GM12878 (cell line): ENCODE results near the gene PFN3. TPM values are rescaled to one million over a fixed set of nuclear protein-coding genes. Genes with fewer than 3 reads are reported as not detected.

ENCODE experiments used
- ATAC-seq: fragments of 200-7000 bp; cut with Tn5 transposase; 3 replicates; pipeline ENCODE4 v1.9.1; 2020; ENCODE audit warnings: mild to moderate bottlenecking, moderate library complexity
- BruUV-seq: library from RNA; stranded (reverse); fragments of 400-500 nt; replicated peaks from 2 replicates; lab custom pipeline; 2021; lab: Mats Ljungman, UMichigan
- CTCF ChIA-PET: fragments of 300-600 bp; sonication (Branson Sonifier 250); formaldehyde crosslinking; extraction: SDS; loops from one replicate; lab custom pipeline; 2021; ENCODE audit warnings: inconsistent platforms; lab: Yijun Ruan, JAX
- POLR2A ChIA-PET: fragments of 350-600 bp; formaldehyde crosslinking; extraction: SDS; loops from one replicate; lab custom pipeline; 2021; ENCODE audit warnings: inconsistent platforms; lab: Charles Lee
- RAD21 ChIA-PET: fragments of 300-600 bp; sonication (Branson Sonifier 250); formaldehyde crosslinking; loops from one replicate; lab custom pipeline; 2023; ENCODE audit warnings: antibody characterized with exemption; ENCODE audit not compliant: unreplicated experiment; lab: Charles Lee
- SMC1A ChIA-PET: fragments of 300-600 bp; sonication (Branson Sonifier 250); formaldehyde crosslinking; loops from one replicate; lab custom pipeline; 2023; ENCODE audit not compliant: unreplicated experiment, uncharacterized antibody; lab: Charles Lee
- DNase-seq: peaks from one replicate; pipeline ENCODE4 v3.0.0-alpha.2; 2011; ENCODE audit warnings: low read depth, low spot score
- FAIRE-seq: peaks from 3 replicates; lab custom pipeline; 2011; peaks lifted over from hg19 to GRCh38; lab: Jason Lieb, UNC
- H2AFZ ChIP-seq: 2 replicates; pipeline ENCODE4 v1.6.0; 2011; ENCODE audit warnings: low read depth, low read length, control low read depth; ENCODE audit not compliant: control insufficient read depth
- H3K27ac ChIP-seq: 2 replicates; pipeline ENCODE4 v1.5.1; 2011; ENCODE audit warnings: control low read depth; ENCODE audit not compliant: control insufficient read depth, insufficient read depth
- H3K27me3 ChIP-seq, 2 experiments: replicated peaks in 1 of 2; 2 replicates each; pipeline versions ENCODE4 v1.6.0 to v1.6.1; 2011; ENCODE audit warnings: low read length in 1 of 2; ENCODE audit not compliant: control insufficient read depth in 2 of 2, insufficient read depth in 2 of 2
- H3K36me3 ChIP-seq, 2 experiments: 2 replicates each; pipeline ENCODE4 v1.5.1; 2011; ENCODE audit warnings: low read length in 1 of 2; ENCODE audit not compliant: control insufficient read depth in 2 of 2, insufficient read depth in 2 of 2
- H3K4me1 ChIP-seq: 2 replicates; pipeline ENCODE4 v1.6.1; 2011; ENCODE audit warnings: mild to moderate bottlenecking, low read length, moderate library complexity, mixed read lengths; ENCODE audit not compliant: control insufficient read depth, insufficient read depth
- H3K4me2 ChIP-seq: 2 replicates; pipeline ENCODE4 v1.6.0; 2011; ENCODE audit warnings: control low read depth; ENCODE audit not compliant: control insufficient read depth, insufficient read depth
- H3K4me3 ChIP-seq: fragments of 200-600 bp; sonication (generic); 2 replicates; pipeline ENCODE4 v1.5.1; 2016
- H3K79me2 ChIP-seq: 2 replicates; pipeline ENCODE4 v1.6.0; 2011; ENCODE audit warnings: low read length; ENCODE audit not compliant: control insufficient read depth, insufficient read depth
- H3K9ac ChIP-seq: 2 replicates; pipeline ENCODE4 v1.8.0; 2011; ENCODE audit warnings: low read length, control low read depth, mixed read lengths; ENCODE audit not compliant: control insufficient read depth, insufficient read depth
- H3K9me3 ChIP-seq: replicated peaks from 3 replicates; pipeline ENCODE4 v1.5.1; 2011; ENCODE audit warnings: mild to moderate bottlenecking, low read length; ENCODE audit not compliant: control insufficient read depth, insufficient read depth
- H4K20me1 ChIP-seq: 2 replicates; pipeline ENCODE4 v1.6.0; 2011; ENCODE audit not compliant: control insufficient read depth, insufficient read depth
- FOXM1 ChIP-seq: IDR thresholded peaks from 2 replicates; pipeline ENCODE4 v1.6.1; 2012; ENCODE audit warnings: low read depth, mild to moderate bottlenecking, inconsistent platforms, low read length, moderate library complexity
- RBBP5 ChIP-seq: fragments of 200-600 bp; sonication (generic); conservative IDR thresholded peaks from 2 replicates; pipeline ENCODE4 v1.6.1; 2016
- RUNX3 ChIP-seq: IDR thresholded peaks from 2 replicates; pipeline ENCODE4 v1.6.1; 2012; ENCODE audit warnings: low read length, inconsistent platforms
- WGBS: methylation state at CpG from one replicate; pipeline ENCODE4 v1.1.6; 2016; ENCODE audit warnings: low lambda C conversion rate; ENCODE audit not compliant: insufficient replicate concordance, insufficient coverage; ENCODE audit errors: missing lambda C conversion rate; 5-methylcytosine and 5-hydroxymethylcytosine counted together
- in situ Hi-C: fragments of 300-500 bp; cut with MboI; formaldehyde crosslinking; loops from 9 replicates; pipeline ENCODE4 v1.14.3; 2018; ENCODE audit warnings: mixed read lengths
- intact Hi-C: fragments of 100-400 bp; cut with micrococcal nuclease; formaldehyde crosslinking; loops from one replicate; pipeline ENCODE4 v1.14.2; 2022; ENCODE audit not compliant: unreplicated experiment
- polyA plus RNA-seq, 11 experiments: library from polyadenylated mRNA; depleted of rRNA in 4 of 11; unstranded in 6 of 11; stranded (reverse) in 5 of 11; fragments of >200 nt; fragmentation: Nextera tagmentation in 4 of 11; fragmentation: Illumina TruSeq in 1 of 11; extraction: Ambion mirVana in 4 of 11; extraction: Trizol in 1 of 11; gene quantifications; 1 replicate in 1 of 11; 2 replicates in 10 of 11; pipeline versions ENCODE4 v1.2.1 to v1.2.3, GENCODE V29; 2011 to 2016; ENCODE audit warnings: inconsistent platforms in 2 of 11, missing spikeins in 2 of 11, low read depth in 1 of 11
- total RNA-seq, 4 experiments: library from RNA; depleted of rRNA in 3 of 4; stranded (reverse); fragments of >200 nt in 3 of 4; fragmentation: Illumina TruSeq in 1 of 4; extraction: Trizol in 1 of 4; gene quantifications; 2 replicates each; pipeline versions ENCODE4 v1.2.1 to v1.2.3, GENCODE V29; 2013 to 2021
- TF ChIP-seq, protein P1 (sequence below): fragments of 450-650 bp; formaldehyde crosslinking; IDR thresholded peaks from 2 replicates; pipeline ENCODE4 v1.4.0; 2020; ENCODE audit warnings: mild to moderate bottlenecking, moderate library complexity
- TF ChIP-seq, protein P2 (sequence below): fragments of 450-650 bp; IDR thresholded peaks from 2 replicates; pipeline ENCODE4 v1.6.1; 2017; ENCODE audit warnings: antibody characterized with exemption, mild to moderate bottlenecking, moderate library complexity
- TF ChIP-seq, protein P3 (sequence below), 3 experiments: IDR thresholded peaks in 2 of 3; conservative IDR thresholded peaks in 1 of 3; 2 replicates each; pipeline ENCODE4 v1.5.1; 2011; ENCODE audit warnings: low read depth in 3 of 3, low read length in 3 of 3, mild to moderate bottlenecking in 3 of 3, control low read depth in 2 of 3, moderate library complexity in 2 of 3, inconsistent platforms in 1 of 3, mixed read lengths in 1 of 3; ENCODE audit not compliant: control insufficient read depth in 2 of 3, insufficient read depth in 1 of 3; ENCODE audit errors: extremely low read depth in 1 of 3
- TF ChIP-seq, protein P4 (sequence below): fragments of 450-650 bp; IDR thresholded peaks from 2 replicates; pipeline ENCODE4 v1.6.1; 2018; ENCODE audit warnings: borderline replicate concordance, mild to moderate bottlenecking; ENCODE audit not compliant: partially characterized antibody

Gene PFN3
- total and polyA plus RNA-seq, 10 of the 15 experiments (the other 5 are each of a cell fraction or from before 2014, with no cell fraction given), result not detected

DNA sequence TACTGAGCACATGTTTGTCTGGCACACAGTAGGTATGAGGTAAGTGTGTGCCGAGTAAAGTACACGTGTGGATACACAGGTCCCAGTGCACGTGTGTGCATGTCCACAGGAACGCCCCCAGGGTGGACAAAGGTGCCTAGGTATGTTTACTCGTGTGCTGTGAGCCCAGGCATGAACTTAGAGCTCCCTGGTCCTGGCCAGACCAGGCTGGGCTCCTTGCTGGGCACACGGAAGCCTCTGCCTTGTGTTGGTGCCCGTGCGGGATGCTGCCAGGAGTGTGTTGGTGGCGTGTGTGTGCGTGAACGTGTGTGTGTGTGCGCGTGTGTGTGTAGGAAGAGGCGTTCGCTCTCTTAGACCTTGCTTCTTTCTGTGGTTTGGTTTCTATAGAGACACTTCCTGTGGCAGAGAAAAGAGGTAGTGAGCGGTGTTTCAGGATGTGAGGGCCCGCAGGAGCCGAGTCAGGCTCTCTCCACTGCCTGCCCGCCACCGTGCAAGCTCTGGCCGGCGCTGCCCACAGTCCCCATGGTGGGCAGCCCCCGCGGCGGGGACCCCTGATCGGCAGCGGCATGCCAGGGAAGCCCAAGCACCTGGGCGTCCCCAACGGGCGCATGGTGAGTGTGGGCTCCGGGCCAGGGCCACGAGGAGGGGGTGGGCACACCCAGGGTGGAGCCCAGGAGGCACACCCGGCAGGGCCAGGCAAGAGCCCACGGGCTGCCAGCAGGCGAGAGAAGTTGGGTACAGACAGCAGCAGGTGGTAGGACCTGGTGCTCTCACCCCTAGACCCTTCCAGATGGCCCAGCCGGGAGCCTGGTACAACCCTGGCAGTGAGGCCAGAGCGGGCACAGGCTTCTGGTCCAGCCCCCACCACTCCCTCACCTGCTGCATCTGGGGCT lies 42.8 kb downstream of the PFN3 start, which contains the start of gene RGS14:
TSS of gene RGS14 (plus strand) at position 466 of the 893 bp plus-strand sequence. CDS start at position 567, 101 bp downstream.
- Histone ChIP-seq H2AFZ (peak within 1 kb of the TSS; percentile 89), H3K9me3 (peaks cover 3% of the 10 kb centered on the region; the same call in 1 of the 3 replicates), H3K27ac (peak within 1 kb of the TSS; percentile 91), H4K20me1 (no peaks in the 10 kb centered on the region), H3K36me3 (no peaks in the 10 kb centered on the region; a peak in 1 of 4 replicates), H3K27me3 (no peaks in the 10 kb centered on the region), H3K4me3 (peak within 1 kb of the TSS; percentile 99), H3K4me1 (peaks cover 48% of the 10 kb centered on the region), H3K79me2 (peaks cover 48% of the 10 kb centered on the region), H3K9ac (peak within 1 kb of the TSS; percentile 81), H3K4me2 (peak within 1 kb of the TSS; percentile 99)
- ChIA-PET RAD21 (interaction anchor here (1.0 to 2.0 kb wide), 5 partner anchors 9 to 98 kb away, joined by 3 to 12 read pairs (median 4); no protein-coding TSS in a partner anchor), POLR2A (interaction anchor here (0.9 to 2.1 kb wide), 9 partner anchors 9 to 151 kb away, joined by 3 to 14 read pairs (median 5); partner anchors contain the start of gene MXD3), SMC1A (interaction anchor here (1.1 to 3.9 kb wide), 8 partner anchors 8 to 222 kb away, joined by 3 to 19 read pairs (median 4); no protein-coding TSS in a partner anchor), CTCF (interaction anchor here (0.9 to 4.4 kb wide), 9 partner anchors 9 to 151 kb away, joined by 3 to 33 read pairs (median 3); no protein-coding TSS in a partner anchor)
- in situ Hi-C loops (no loop called here), intact Hi-C loops (no loop called here)
- FAIRE-seq, result peak; percentile 99
- peak; percentile 77 for DNase-seq
- peak; percentile 91 for ATAC-seq
- WGBS, result under 1% methylated on average over 35 of the region's 37 CpGs
- no TSS peak for BruUV-seq
- TF ChIP-seq FOXM1 (no peak), RUNX3 (no peak), RBBP5 (no peak)
- TF ChIP-seq, protein P1, sequence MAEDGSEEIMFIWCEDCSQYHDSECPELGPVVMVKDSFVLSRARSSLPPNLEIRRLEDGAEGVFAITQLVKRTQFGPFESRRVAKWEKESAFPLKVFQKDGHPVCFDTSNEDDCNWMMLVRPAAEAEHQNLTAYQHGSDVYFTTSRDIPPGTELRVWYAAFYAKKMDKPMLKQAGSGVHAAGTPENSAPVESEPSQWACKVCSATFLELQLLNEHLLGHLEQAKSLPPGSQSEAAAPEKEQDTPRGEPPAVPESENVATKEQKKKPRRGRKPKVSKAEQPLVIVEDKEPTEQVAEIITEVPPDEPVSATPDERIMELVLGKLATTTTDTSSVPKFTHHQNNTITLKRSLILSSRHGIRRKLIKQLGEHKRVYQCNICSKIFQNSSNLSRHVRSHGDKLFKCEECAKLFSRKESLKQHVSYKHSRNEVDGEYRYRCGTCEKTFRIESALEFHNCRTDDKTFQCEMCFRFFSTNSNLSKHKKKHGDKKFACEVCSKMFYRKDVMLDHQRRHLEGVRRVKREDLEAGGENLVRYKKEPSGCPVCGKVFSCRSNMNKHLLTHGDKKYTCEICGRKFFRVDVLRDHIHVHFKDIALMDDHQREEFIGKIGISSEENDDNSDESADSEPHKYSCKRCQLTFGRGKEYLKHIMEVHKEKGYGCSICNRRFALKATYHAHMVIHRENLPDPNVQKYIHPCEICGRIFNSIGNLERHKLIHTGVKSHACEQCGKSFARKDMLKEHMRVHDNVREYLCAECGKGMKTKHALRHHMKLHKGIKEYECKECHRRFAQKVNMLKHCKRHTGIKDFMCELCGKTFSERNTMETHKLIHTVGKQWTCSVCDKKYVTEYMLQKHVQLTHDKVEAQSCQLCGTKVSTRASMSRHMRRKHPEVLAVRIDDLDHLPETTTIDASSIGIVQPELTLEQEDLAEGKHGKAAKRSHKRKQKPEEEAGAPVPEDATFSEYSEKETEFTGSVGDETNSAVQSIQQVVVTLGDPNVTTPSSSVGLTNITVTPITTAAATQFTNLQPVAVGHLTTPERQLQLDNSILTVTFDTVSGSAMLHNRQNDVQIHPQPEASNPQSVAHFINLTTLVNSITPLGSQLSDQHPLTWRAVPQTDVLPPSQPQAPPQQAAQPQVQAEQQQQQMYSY, result no peak
- TF ChIP-seq, protein P2, sequence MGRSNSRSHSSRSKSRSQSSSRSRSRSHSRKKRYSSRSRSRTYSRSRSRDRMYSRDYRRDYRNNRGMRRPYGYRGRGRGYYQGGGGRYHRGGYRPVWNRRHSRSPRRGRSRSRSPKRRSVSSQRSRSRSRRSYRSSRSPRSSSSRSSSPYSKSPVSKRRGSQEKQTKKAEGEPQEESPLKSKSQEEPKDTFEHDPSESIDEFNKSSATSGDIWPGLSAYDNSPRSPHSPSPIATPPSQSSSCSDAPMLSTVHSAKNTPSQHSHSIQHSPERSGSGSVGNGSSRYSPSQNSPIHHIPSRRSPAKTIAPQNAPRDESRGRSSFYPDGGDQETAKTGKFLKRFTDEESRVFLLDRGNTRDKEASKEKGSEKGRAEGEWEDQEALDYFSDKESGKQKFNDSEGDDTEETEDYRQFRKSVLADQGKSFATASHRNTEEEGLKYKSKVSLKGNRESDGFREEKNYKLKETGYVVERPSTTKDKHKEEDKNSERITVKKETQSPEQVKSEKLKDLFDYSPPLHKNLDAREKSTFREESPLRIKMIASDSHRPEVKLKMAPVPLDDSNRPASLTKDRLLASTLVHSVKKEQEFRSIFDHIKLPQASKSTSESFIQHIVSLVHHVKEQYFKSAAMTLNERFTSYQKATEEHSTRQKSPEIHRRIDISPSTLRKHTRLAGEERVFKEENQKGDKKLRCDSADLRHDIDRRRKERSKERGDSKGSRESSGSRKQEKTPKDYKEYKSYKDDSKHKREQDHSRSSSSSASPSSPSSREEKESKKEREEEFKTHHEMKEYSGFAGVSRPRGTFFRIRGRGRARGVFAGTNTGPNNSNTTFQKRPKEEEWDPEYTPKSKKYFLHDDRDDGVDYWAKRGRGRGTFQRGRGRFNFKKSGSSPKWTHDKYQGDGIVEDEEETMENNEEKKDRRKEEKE, result no peak
- TF ChIP-seq, protein P3, sequence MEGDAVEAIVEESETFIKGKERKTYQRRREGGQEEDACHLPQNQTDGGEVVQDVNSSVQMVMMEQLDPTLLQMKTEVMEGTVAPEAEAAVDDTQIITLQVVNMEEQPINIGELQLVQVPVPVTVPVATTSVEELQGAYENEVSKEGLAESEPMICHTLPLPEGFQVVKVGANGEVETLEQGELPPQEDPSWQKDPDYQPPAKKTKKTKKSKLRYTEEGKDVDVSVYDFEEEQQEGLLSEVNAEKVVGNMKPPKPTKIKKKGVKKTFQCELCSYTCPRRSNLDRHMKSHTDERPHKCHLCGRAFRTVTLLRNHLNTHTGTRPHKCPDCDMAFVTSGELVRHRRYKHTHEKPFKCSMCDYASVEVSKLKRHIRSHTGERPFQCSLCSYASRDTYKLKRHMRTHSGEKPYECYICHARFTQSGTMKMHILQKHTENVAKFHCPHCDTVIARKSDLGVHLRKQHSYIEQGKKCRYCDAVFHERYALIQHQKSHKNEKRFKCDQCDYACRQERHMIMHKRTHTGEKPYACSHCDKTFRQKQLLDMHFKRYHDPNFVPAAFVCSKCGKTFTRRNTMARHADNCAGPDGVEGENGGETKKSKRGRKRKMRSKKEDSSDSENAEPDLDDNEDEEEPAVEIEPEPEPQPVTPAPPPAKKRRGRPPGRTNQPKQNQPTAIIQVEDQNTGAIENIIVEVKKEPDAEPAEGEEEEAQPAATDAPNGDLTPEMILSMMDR (IDR thresholded peaks at IDR 0.05 in 2 of 3, conservative IDR thresholded peaks at IDR 0.05 in 1 of 3; ENCODE audit: control insufficient read depth in 2 of 3, extremely low read depth in 1 of 3, insufficient read depth in 1 of 3, low read depth in 3 of 3, low read length in 3 of 3), result no peak
- TF ChIP-seq, protein P4, sequence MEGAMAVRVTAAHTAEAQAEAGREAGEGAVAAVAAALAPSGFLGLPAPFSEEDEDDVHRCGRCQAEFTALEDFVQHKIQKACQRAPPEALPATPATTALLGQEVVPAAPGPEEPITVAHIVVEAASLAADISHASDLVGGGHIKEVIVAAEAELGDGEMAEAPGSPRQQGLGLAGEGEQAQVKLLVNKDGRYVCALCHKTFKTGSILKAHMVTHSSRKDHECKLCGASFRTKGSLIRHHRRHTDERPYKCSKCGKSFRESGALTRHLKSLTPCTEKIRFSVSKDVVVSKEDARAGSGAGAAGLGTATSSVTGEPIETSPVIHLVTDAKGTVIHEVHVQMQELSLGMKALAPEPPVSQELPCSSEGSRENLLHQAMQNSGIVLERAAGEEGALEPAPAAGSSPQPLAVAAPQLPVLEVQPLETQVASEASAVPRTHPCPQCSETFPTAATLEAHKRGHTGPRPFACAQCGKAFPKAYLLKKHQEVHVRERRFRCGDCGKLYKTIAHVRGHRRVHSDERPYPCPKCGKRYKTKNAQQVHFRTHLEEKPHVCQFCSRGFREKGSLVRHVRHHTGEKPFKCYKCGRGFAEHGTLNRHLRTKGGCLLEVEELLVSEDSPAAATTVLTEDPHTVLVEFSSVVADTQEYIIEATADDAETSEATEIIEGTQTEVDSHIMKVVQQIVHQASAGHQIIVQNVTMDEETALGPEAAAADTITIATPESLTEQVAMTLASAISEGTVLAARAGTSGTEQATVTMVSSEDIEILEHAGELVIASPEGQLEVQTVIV, result peak; percentile 56
